GM12878 (cell line): ENCODE data around the gene BMP7. TPM values are rescaled to one million over a fixed set of nuclear protein-coding genes. Genes with fewer than 3 reads are reported as not detected.
A peak's percentile ranks its signal among the peaks of the same experiment; 100 is the strongest.

Experiments
- ATAC-seq: fragments of 200-7000 bp; cut with Tn5 transposase; 3 replicates; pipeline ENCODE4 v1.9.1; 2020; ENCODE audit warnings: mild to moderate bottlenecking, moderate library complexity
- BruUV-seq: library from RNA; stranded (reverse); fragments of 400-500 nt; replicated peaks from 2 replicates; lab custom pipeline; 2021; lab: Mats Ljungman, UMichigan
- CTCF ChIA-PET: fragments of 300-600 bp; sonication (Branson Sonifier 250); formaldehyde crosslinking; extraction: SDS; loops from one replicate; lab custom pipeline; 2021; ENCODE audit warnings: inconsistent platforms; lab: Yijun Ruan, JAX
- POLR2A ChIA-PET: fragments of 350-600 bp; formaldehyde crosslinking; extraction: SDS; loops from one replicate; lab custom pipeline; 2021; ENCODE audit warnings: inconsistent platforms; lab: Charles Lee
- RAD21 ChIA-PET: fragments of 300-600 bp; sonication (Branson Sonifier 250); formaldehyde crosslinking; loops from one replicate; lab custom pipeline; 2023; ENCODE audit warnings: antibody characterized with exemption; ENCODE audit not compliant: unreplicated experiment; lab: Charles Lee
- SMC1A ChIA-PET: fragments of 300-600 bp; sonication (Branson Sonifier 250); formaldehyde crosslinking; loops from one replicate; lab custom pipeline; 2023; ENCODE audit not compliant: unreplicated experiment, uncharacterized antibody; lab: Charles Lee
- DNase-seq: peaks from one replicate; pipeline ENCODE4 v3.0.0-alpha.2; 2011; ENCODE audit warnings: low read depth, low spot score
- FAIRE-seq: peaks from 3 replicates; lab custom pipeline; 2011; peaks lifted over from hg19 to GRCh38; lab: Jason Lieb, UNC
- H2AFZ ChIP-seq: 2 replicates; pipeline ENCODE4 v1.6.0; 2011; ENCODE audit warnings: low read depth, low read length, control low read depth; ENCODE audit not compliant: control insufficient read depth
- H3K27ac ChIP-seq: 2 replicates; pipeline ENCODE4 v1.5.1; 2011; ENCODE audit warnings: control low read depth; ENCODE audit not compliant: control insufficient read depth, insufficient read depth
- H3K27me3 ChIP-seq, 2 experiments: replicated peaks in 1 of 2; 2 replicates each; pipeline versions ENCODE4 v1.6.0 to v1.6.1; 2011; ENCODE audit warnings: low read length in 1 of 2; ENCODE audit not compliant: control insufficient read depth in 2 of 2, insufficient read depth in 2 of 2
- H3K36me3 ChIP-seq, 2 experiments: 2 replicates each; pipeline ENCODE4 v1.5.1; 2011; ENCODE audit warnings: low read length in 1 of 2; ENCODE audit not compliant: control insufficient read depth in 2 of 2, insufficient read depth in 2 of 2
- H3K4me1 ChIP-seq: 2 replicates; pipeline ENCODE4 v1.6.1; 2011; ENCODE audit warnings: mild to moderate bottlenecking, low read length, moderate library complexity, mixed read lengths; ENCODE audit not compliant: control insufficient read depth, insufficient read depth
- H3K4me2 ChIP-seq: 2 replicates; pipeline ENCODE4 v1.6.0; 2011; ENCODE audit warnings: control low read depth; ENCODE audit not compliant: control insufficient read depth, insufficient read depth
- H3K4me3 ChIP-seq: fragments of 200-600 bp; sonication (generic); 2 replicates; pipeline ENCODE4 v1.5.1; 2016
- H3K79me2 ChIP-seq: 2 replicates; pipeline ENCODE4 v1.6.0; 2011; ENCODE audit warnings: low read length; ENCODE audit not compliant: control insufficient read depth, insufficient read depth
- H3K9ac ChIP-seq: 2 replicates; pipeline ENCODE4 v1.8.0; 2011; ENCODE audit warnings: low read length, control low read depth, mixed read lengths; ENCODE audit not compliant: control insufficient read depth, insufficient read depth
- H3K9me3 ChIP-seq: replicated peaks from 3 replicates; pipeline ENCODE4 v1.5.1; 2011; ENCODE audit warnings: mild to moderate bottlenecking, low read length; ENCODE audit not compliant: control insufficient read depth, insufficient read depth
- H4K20me1 ChIP-seq: 2 replicates; pipeline ENCODE4 v1.6.0; 2011; ENCODE audit not compliant: control insufficient read depth, insufficient read depth
- BACH1 ChIP-seq: fragments of 450-650 bp; IDR thresholded peaks from 2 replicates; pipeline ENCODE4 v1.6.1; 2017; ENCODE audit warnings: mild to moderate bottlenecking, borderline replicate concordance
- CBX5 ChIP-seq: sonication (generic); IDR thresholded peaks from 2 replicates; pipeline ENCODE4 v1.6.1; 2016; ENCODE audit warnings: low read depth, moderate library complexity, mild to moderate bottlenecking, inconsistent platforms
- CHD4 ChIP-seq: fragments of 200-600 bp; sonication (generic); IDR thresholded peaks from 2 replicates; pipeline ENCODE4 v1.6.1; 2016; ENCODE audit warnings: mild to moderate bottlenecking
- GATAD2B ChIP-seq: fragments of 450-650 bp; conservative IDR thresholded peaks from 2 replicates; pipeline ENCODE4 v1.6.1; 2017; ENCODE audit warnings: low read depth, mild to moderate bottlenecking, moderate library complexity
- IKZF2 ChIP-seq, 2 experiments: fragments of 450-650 bp; IDR thresholded peaks; 2 replicates each; pipeline ENCODE4 v1.6.1; 2017; ENCODE audit warnings: mild to moderate bottlenecking in 2 of 2, moderate library complexity in 2 of 2
- SMAD5 ChIP-seq: IDR thresholded peaks from 2 replicates; pipeline ENCODE4 v1.6.1; 2016; ENCODE audit warnings: antibody characterized with exemption, low read depth
- TAF1 ChIP-seq: IDR thresholded peaks from 2 replicates; pipeline ENCODE4 v1.6.1; 2011; ENCODE audit warnings: mild to moderate bottlenecking, low read depth, low read length, borderline replicate concordance
- ZNF207 ChIP-seq: fragments of 450-650 bp; IDR thresholded peaks from 2 replicates; pipeline ENCODE4 v1.6.1; 2014; ENCODE audit warnings: antibody characterized with exemption, mild to moderate bottlenecking, borderline replicate concordance
- ZNF24 ChIP-seq: fragments of 450-650 bp; IDR thresholded peaks from 2 replicates; pipeline ENCODE4 v1.6.1; 2017; ENCODE audit warnings: antibody characterized with exemption, mild to moderate bottlenecking
- WGBS: methylation state at CpG from one replicate; pipeline ENCODE4 v1.1.6; 2016; ENCODE audit warnings: low lambda C conversion rate; ENCODE audit not compliant: insufficient replicate concordance, insufficient coverage; ENCODE audit errors: missing lambda C conversion rate; 5-methylcytosine and 5-hydroxymethylcytosine counted together
- in situ Hi-C: fragments of 300-500 bp; cut with MboI; formaldehyde crosslinking; loops from 9 replicates; pipeline ENCODE4 v1.14.3; 2018; ENCODE audit warnings: mixed read lengths
- intact Hi-C: fragments of 100-400 bp; cut with micrococcal nuclease; formaldehyde crosslinking; loops from one replicate; pipeline ENCODE4 v1.14.2; 2022; ENCODE audit not compliant: unreplicated experiment
- polyA plus RNA-seq, 11 experiments: library from polyadenylated mRNA; depleted of rRNA in 4 of 11; unstranded in 6 of 11; stranded (reverse) in 5 of 11; fragments of >200 nt; fragmentation: Nextera tagmentation in 4 of 11; fragmentation: Illumina TruSeq in 1 of 11; extraction: Ambion mirVana in 4 of 11; extraction: Trizol in 1 of 11; gene quantifications; 1 replicate in 1 of 11; 2 replicates in 10 of 11; pipeline versions ENCODE4 v1.2.1 to v1.2.3, GENCODE V29; 2011 to 2016; ENCODE audit warnings: inconsistent platforms in 2 of 11, missing spikeins in 2 of 11, low read depth in 1 of 11
- total RNA-seq, 4 experiments: library from RNA; depleted of rRNA in 3 of 4; stranded (reverse); fragments of >200 nt in 3 of 4; fragmentation: Illumina TruSeq in 1 of 4; extraction: Trizol in 1 of 4; gene quantifications; 2 replicates each; pipeline versions ENCODE4 v1.2.1 to v1.2.3, GENCODE V29; 2013 to 2021
- TF ChIP-seq, protein P1 (sequence below): IDR thresholded peaks from 2 replicates; pipeline ENCODE4 v1.6.1; 2011; ENCODE audit warnings: mild to moderate bottlenecking, low read depth, low read length, moderate library complexity; ENCODE audit not compliant: insufficient replicate concordance
- TF ChIP-seq, protein P2 (sequence below): fragments of 450-650 bp; formaldehyde crosslinking; IDR thresholded peaks from 2 replicates; pipeline ENCODE4 v1.5.0; 2022; ENCODE audit warnings: mild to moderate bottlenecking, missing genetic modification characterization
- TF ChIP-seq, protein P3 (sequence below): IDR thresholded peaks from 2 replicates; pipeline ENCODE4 v1.6.1; 2012; ENCODE audit warnings: low read length, inconsistent platforms

The BMP7 gene
- total and polyA plus RNA-seq, 10 of the 15 experiments (the other 5 are each of a cell fraction or from before 2014, with no cell fraction given): 0.18 to 0.51 (median 0.28) TPM; not detected in 7

DNA sequence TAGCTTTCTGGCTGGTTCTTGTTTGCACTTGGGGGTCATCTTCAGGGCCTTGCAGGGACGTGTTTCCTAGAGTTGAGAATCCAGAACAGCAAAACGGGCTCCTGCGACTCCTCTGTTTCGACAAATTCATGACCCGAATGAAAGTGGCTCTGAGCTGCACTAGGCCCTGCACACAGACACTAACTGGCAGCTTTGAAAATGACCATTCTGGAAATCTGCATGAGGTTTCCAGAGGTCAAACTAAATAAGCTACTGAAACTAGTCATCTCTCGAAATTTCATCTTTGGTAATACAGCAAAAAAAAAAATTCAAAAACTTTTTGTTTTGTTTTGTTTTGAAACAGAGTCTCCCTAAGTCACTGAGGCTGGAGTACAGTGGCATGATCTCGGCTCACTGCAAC lies 15.5 kb upstream of the BMP7 start:
- Histone ChIP-seq H4K20me1 (no peaks in the 10 kb centered on the region; the same call in 1 of the 2 replicates), H3K4me1 (no peaks in the 10 kb centered on the region), H3K4me3 (no peak overlapping the region), H3K9me3 (no peaks in the 10 kb centered on the region), H3K27ac (no peak overlapping the region), H3K79me2 (no peaks in the 10 kb centered on the region), H3K9ac (no peak overlapping the region), H3K36me3 (no peaks in the 10 kb centered on the region), H2AFZ (no peak overlapping the region), H3K4me2 (no peak overlapping the region), H3K27me3 (peaks cover 8 to 12% of the 10 kb centered on the region in 2 experiments; a peak in 3 of 4 replicates)
- POLR2A ChIA-PET: no interaction called here
- WGBS: under 1% methylated on average over 7 of the region's 7 CpGs
- DNase-seq (no peak), FAIRE-seq (no peak), ATAC-seq (peak; percentile 38)
- in situ Hi-C loops: no loop called here
- BruUV-seq: no TSS peak
- RAD21 ChIA-PET: no interaction called here
- SMC1A ChIA-PET: no interaction called here
- TF ChIP-seq, protein P1, sequence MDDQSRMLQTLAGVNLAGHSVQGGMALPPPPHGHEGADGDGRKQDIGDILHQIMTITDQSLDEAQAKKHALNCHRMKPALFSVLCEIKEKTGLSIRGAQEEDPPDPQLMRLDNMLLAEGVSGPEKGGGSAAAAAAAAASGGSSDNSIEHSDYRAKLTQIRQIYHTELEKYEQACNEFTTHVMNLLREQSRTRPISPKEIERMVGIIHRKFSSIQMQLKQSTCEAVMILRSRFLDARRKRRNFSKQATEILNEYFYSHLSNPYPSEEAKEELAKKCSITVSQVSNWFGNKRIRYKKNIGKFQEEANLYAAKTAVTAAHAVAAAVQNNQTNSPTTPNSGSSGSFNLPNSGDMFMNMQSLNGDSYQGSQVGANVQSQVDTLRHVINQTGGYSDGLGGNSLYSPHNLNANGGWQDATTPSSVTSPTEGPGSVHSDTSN: no peak
- TF ChIP-seq ZNF207 (no peak), ZNF24 (no peak), IKZF2 (IDR thresholded peaks at IDR 0.05) (no peak), TAF1 (no peak), BACH1 (no peak), CHD4 (no peak), CBX5 (no peak), SMAD5 (no peak), GATAD2B (no peak)
- TF ChIP-seq, protein P2, sequence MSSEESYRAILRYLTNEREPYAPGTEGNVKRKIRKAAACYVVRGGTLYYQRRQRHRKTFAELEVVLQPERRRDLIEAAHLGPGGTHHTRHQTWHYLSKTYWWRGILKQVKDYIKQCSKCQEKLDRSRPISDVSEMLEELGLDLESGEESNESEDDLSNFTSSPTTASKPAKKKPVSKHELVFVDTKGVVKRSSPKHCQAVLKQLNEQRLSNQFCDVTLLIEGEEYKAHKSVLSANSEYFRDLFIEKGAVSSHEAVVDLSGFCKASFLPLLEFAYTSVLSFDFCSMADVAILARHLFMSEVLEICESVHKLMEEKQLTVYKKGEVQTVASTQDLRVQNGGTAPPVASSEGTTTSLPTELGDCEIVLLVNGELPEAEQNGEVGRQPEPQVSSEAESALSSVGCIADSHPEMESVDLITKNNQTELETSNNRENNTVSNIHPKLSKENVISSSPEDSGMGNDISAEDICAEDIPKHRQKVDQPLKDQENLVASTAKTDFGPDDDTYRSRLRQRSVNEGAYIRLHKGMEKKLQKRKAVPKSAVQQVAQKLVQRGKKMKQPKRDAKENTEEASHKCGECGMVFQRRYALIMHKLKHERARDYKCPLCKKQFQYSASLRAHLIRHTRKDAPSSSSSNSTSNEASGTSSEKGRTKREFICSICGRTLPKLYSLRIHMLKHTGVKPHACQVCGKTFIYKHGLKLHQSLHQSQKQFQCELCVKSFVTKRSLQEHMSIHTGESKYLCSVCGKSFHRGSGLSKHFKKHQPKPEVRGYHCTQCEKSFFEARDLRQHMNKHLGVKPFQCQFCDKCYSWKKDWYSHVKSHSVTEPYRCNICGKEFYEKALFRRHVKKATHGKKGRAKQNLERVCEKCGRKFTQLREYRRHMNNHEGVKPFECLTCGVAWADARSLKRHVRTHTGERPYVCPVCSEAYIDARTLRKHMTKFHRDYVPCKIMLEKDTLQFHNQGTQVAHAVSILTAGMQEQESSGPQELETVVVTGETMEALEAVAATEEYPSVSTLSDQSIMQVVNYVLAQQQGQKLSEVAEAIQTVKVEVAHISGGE (CRISPR knock-in tag): no peak
- TF ChIP-seq, protein P3, sequence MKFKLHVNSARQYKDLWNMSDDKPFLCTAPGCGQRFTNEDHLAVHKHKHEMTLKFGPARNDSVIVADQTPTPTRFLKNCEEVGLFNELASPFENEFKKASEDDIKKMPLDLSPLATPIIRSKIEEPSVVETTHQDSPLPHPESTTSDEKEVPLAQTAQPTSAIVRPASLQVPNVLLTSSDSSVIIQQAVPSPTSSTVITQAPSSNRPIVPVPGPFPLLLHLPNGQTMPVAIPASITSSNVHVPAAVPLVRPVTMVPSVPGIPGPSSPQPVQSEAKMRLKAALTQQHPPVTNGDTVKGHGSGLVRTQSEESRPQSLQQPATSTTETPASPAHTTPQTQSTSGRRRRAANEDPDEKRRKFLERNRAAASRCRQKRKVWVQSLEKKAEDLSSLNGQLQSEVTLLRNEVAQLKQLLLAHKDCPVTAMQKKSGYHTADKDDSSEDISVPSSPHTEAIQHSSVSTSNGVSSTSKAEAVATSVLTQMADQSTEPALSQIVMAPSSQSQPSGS: no peak
- CTCF ChIA-PET: no interaction called here
- intact Hi-C loops: no loop called here
